Renal pelvis (tissue), 4 donors: ENCODE results near the gene TFCP2L1. TPM values are rescaled to one million over a fixed set of nuclear protein-coding genes. Genes with fewer than 3 reads are reported as not detected.

Experiments used
- DNase-seq: peaks from one replicate; pipeline ENCODE4 v3.0.0-alpha.2; 2013
- polyA plus RNA-seq, 3 donors: library from polyadenylated mRNA; unstranded; fragments of 120-200 nt; gene quantifications; one replicate each; pipeline ENCODE4 v1.2.1, GENCODE V29; 2013; ENCODE audit not compliant: insufficient read length in 3 of 3

TFCP2L1 gene
- polyA plus RNA-seq, 3 donors = 55.1 to 81.5 (median 68.7) TPM

DNA sequence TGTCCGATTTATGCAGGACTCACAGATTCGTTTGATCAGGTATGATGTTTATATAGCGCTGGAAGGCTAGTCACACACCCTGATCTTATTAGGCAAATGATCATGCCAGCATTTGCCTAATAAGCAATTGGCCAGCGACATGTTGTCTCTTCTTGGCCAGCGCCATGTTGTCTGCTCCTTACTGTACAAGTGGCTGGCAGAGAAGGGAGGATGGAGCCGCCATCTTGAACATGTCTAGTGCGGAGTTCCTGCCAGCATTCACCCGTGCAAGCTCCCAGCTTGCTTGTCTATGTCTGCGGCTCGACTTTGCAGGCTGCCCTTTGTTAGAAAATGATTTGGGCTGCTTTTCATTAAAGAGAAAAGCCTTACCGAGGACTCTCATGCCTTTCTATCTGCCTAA lies 106.3 kb downstream of the TFCP2L1 start:
- DNase-seq = no peak

DNA sequence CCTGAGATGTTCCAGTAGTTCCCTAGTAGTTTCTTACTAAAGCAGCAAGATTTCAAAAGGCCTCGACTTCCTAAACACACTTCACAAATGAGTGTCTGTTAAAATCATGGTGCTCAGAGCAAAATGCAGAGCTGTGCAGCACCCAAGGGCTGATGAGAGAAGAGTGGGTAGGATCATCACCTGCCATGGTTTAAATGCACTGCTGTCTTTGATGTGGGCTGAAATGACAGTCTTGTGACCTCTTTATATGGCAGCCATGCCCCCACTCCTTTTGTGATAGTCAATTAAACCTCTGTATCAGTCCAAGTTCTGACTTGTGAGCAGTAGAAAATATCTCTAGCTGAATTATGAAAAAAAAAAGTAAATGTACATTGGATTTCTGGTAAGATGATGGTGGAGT lies 107.1 kb downstream of the TFCP2L1 start:
- DNase-seq = no peak

DNA sequence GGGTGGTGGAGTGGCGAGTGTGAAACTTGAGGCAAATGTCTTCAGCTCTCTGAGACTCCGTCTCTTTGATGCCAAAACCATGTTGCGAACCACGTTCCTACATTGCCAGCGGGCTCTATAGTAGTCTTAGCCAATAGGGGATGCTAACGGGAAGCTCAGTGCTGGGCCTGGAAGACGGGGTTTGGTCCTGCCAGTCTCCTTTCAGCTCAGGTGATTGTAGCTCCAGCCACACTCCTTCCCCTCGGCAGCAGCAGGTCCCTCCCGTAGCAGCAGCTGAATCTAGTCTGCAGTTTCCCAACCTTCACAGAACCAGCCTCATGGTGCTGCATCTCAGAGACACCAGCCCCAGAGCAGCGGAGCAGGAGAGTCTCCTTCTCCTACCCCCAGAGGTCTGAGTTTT lies 109.7 kb downstream of the TFCP2L1 start:
- DNase-seq = no peak

DNA sequence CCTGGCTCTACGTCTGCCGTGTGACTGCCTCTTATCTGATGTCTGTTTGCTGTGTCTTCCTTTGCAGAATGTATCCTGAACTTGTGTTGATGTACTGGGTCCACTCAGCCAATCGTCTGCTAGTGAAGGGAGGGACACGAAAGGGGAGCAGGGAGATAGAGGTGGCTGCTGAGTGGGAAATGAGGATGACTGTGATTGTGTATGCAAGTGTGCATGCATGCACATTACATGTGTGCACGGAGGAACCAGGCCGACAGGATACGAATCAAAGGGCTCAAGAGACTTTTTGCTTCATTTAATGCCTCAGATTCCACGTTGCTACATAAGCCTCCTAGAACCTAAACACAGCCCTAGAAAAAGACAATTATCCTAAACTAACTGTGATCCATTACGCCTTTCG lies 111.2 kb downstream of the TFCP2L1 start:
- no peak for DNase-seq

DNA sequence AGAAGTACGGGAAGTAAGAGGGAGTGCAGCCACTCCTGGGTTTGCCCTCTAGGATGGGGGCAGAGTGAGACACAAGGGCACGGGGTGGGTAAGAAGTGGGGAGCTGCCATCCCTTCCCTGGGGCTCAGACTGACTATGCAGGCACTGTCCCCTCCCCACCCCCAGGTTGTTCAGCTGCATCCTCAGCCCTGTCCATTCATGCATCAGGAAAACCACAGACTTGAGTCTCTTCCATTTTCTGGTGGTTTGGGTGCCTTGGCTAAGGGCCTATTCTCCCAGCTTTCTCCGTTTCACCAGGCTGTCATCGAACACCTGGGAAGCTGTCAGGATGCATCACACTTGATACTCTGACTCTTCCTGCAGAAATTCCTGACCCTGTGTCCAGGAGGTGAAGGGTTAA lies 111.9 kb downstream of the TFCP2L1 start:
- no peak for DNase-seq

DNA sequence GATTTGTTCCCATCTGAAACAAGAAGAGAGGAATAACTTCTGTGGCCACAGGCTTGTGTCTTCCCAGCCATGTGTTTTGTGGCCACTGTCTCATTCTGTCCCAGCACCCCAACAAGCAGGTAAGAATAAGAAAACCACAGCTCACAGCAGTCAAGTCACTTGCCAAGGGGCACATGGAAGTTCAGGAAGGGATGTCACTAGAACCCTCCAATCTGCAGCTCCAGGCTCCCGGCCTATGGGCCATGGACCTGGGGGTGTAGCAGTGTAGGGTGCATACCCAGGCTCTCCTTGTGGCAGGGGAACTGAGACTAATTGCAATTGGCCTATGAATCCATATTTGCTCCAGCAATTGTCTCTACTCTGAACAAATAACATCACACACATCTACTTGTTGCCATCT lies 112.5 kb downstream of the TFCP2L1 start:
- no peak for DNase-seq

DNA sequence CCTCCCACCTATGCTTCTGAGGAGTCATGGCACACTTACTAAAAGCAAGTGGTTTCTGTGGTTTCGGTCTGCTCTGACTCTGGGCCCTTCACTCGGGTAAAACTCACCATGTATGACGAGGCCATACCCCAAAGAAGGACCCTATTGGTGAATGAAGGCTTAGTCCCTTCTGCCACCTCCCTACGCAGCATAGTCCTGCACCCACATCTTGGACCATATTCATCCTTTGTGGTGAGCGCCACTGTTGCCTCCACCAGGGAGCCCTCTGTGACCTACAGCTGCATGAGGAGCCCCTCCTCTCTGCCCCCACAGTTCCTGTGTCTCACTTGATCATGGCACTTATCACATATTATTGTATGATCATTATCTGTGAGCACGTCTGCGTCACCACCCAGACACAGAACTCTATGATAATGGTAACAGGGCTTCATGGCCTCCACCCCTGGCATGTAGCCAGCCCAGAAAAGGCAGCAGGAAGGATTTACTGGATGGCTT lies 113.3 kb downstream of the TFCP2L1 start:
- no peak for DNase-seq

DNA sequence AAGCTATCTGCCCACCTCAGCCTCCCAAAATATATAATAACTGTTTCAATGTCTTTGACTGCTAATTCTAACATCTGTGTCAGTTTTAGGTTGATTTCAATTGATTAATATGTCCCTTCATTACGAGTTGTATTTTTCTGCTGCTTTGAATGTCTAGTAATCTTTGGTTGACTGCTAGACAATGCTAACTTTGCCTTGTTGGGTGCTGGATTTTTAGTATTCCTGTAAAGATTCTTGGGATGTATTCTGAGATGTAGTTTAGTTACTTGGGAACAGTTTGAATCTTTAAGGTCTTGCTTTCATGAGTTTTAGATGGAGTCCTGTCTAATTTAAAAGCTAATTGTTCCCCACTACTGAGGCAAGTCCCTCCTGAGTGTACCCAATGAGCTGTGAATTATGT lies 114.4 kb downstream of the TFCP2L1 start:
- no peak for DNase-seq

DNA sequence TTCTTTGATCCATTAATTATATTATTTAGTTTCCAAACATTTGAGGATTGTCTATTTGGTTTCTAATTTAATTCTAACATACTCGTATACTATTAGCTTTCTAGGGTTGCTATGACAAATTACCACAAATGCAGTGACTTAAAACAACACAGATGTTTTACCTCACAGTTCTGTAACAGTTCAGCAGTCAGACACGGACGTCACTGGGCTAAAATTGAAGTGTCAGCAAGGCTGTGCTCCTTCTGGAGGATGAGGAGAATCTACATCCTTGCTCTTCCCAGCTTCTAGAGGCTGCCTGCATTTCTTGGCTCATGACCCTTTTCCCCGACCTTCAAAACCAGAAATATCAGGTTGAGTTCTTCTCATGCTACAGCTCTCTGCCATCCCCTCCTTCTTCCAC lies 117.6 kb downstream of the TFCP2L1 start:
- DNase-seq = peak; percentile 48

Other genes with a start within 250 kb of the TFCP2L1 start
- gene RNU4ATAC, start 245.7 kb upstream of the TFCP2L1 start, polyA plus RNA-seq = 1 to 10 TPM in 1 of 3 donors, not detected in 2; 2.4 TPM